MM.1S (cell line): ENCODE results near the gene ZMYND10.
A peak's percentile ranks its signal among the peaks of the same experiment; 100 is the strongest.

Source experiments
- DNase-seq: peaks from one replicate; pipeline ENCODE4 v3.0.0-alpha.2; 2015
- H2AFZ ChIP-seq: fragments of 300-600 bp; sonication (generic); 2 replicates; pipeline ENCODE4 v1.6.0; 2016; ENCODE audit warnings: antibody characterized with exemption, low read length
- H3F3A ChIP-seq: fragments of 300-600 bp; sonication (generic); 2 replicates; pipeline ENCODE4 v1.6.1; 2016; ENCODE audit warnings: mild to moderate bottlenecking, antibody characterized with exemption, low read length, moderate library complexity, mixed read lengths; ENCODE audit not compliant: insufficient read depth
- H3K27ac ChIP-seq: fragments of 300-600 bp; sonication (generic); 2 replicates; pipeline ENCODE4 v1.5.1; 2016; ENCODE audit warnings: mild to moderate bottlenecking, low read length
- H3K27me3 ChIP-seq: fragments of 300-600 bp; sonication (generic); replicated peaks from 2 replicates; pipeline ENCODE4 v1.6.0; 2016; ENCODE audit warnings: low read length; ENCODE audit not compliant: insufficient read depth
- H3K36me3 ChIP-seq: fragments of 300-600 bp; sonication (generic); replicated peaks from 2 replicates; pipeline ENCODE4 v1.6.1; 2016; ENCODE audit warnings: mild to moderate bottlenecking, low read length, mixed read lengths; ENCODE audit not compliant: insufficient read depth
- H3K4me1 ChIP-seq: fragments of 300-600 bp; sonication (generic); 2 replicates; pipeline ENCODE4 v1.6.1; 2016; ENCODE audit warnings: low read length, mixed read lengths
- H3K4me2 ChIP-seq: fragments of 300-600 bp; sonication (generic); 2 replicates; pipeline ENCODE4 v1.6.0; 2016; ENCODE audit warnings: low read depth, low read length
- H3K4me3 ChIP-seq: fragments of 300-600 bp; sonication (generic); 2 replicates; pipeline ENCODE4 v1.5.1; 2016; ENCODE audit warnings: low read length, mixed read lengths
- H3K79me2 ChIP-seq: fragments of 300-600 bp; sonication (generic); 2 replicates; pipeline ENCODE4 v1.6.1; 2016; ENCODE audit warnings: mixed run types, low read length, mixed read lengths
- H3K9ac ChIP-seq: fragments of 300-600 bp; sonication (generic); 2 replicates; pipeline ENCODE4 v1.6.1; 2016; ENCODE audit warnings: low read length, mixed read lengths
- H3K9me2 ChIP-seq: fragments of 300-600 bp; sonication (generic); replicated peaks from 2 replicates; pipeline ENCODE4 v1.6.1; 2016; ENCODE audit warnings: mild to moderate bottlenecking, low read length, mixed read lengths; ENCODE audit not compliant: insufficient read depth
- H3K9me3 ChIP-seq: fragments of 300-600 bp; sonication (generic); replicated peaks from 2 replicates; pipeline ENCODE4 v1.6.1; 2016; ENCODE audit warnings: mild to moderate bottlenecking, low read length, mixed read lengths; ENCODE audit not compliant: insufficient read depth
- H4K20me1 ChIP-seq: fragments of 300-600 bp; sonication (generic); 2 replicates; pipeline ENCODE4 v1.6.1; 2016; ENCODE audit warnings: mild to moderate bottlenecking, low read length, moderate library complexity, mixed read lengths; ENCODE audit not compliant: insufficient read depth
- CTCF ChIP-seq: fragments of 300-600 bp; sonication (generic); IDR thresholded peaks from 2 replicates; pipeline ENCODE4 v1.5.1; 2016; ENCODE audit warnings: antibody characterized with exemption, low read length, mixed read lengths
- EZH2 ChIP-seq: fragments of 300-600 bp; sonication (generic); optimal IDR thresholded peaks from 2 replicates; pipeline ENCODE3; 2017; ENCODE audit warnings: low read depth, mild to moderate bottlenecking, antibody characterized with exemption, low read length, mixed read lengths
- EZH2phosphoT487 ChIP-seq: fragments of 300-600 bp; sonication (generic); IDR thresholded peaks from 2 replicates; pipeline ENCODE4 v1.6.1; 2018; ENCODE audit warnings: antibody characterized with exemption, low read length

The ZMYND10 gene

GRCh38 chr3:50338965-50339364, 6.6 kb downstream of the ZMYND10 start:
- no peaks in the 10 kb centered on the region for H3K9me3 ChIP-seq
- H3K79me2 ChIP-seq, result peaks cover 38% of the 10 kb centered on the region
- H3K27me3 ChIP-seq, result peaks cover 10% of the 10 kb centered on the region; the same call in 1 of the 2 replicates
- H3K36me3 ChIP-seq, result no peaks in the 10 kb centered on the region
- H3K27ac ChIP-seq, result no peak overlapping the region
- peaks cover 17% of the 10 kb centered on the region for H3F3A ChIP-seq
- DNase-seq, result no peak
- TF ChIP-seq EZH2, result no peak
- TF ChIP-seq CTCF, result no peak
- TF ChIP-seq EZH2phosphoT487, result no peak
- H4K20me1 ChIP-seq, result no peaks in the 10 kb centered on the region
- no peak overlapping the region for H3K9ac ChIP-seq
- H3K4me2 ChIP-seq, result no peak overlapping the region
- no peak overlapping the region for H3K4me3 ChIP-seq
- no peaks in the 10 kb centered on the region for H3K9me2 ChIP-seq
- peaks cover 4% of the 10 kb centered on the region; the same call in 1 of the 2 replicates for H3K4me1 ChIP-seq
- H2AFZ ChIP-seq, result no peak overlapping the region

GRCh38 chr3:50337175-50337861, 8.2 kb downstream of the ZMYND10 start:
- TF ChIP-seq CTCF, result no peak
- no peak for TF ChIP-seq EZH2
- TF ChIP-seq EZH2phosphoT487, result no peak
- no peaks in the 10 kb centered on the region for H3K9me2 ChIP-seq
- H3K4me3 ChIP-seq, result peak overlapping the region; percentile 99
- H3K9ac ChIP-seq, result peak overlapping the region; percentile 97
- no peaks in the 10 kb centered on the region for H4K20me1 ChIP-seq
- H3K36me3 ChIP-seq, result no peaks in the 10 kb centered on the region
- H2AFZ ChIP-seq, result peak overlapping the region; percentile 92
- peak; percentile 99 for DNase-seq
- H3K4me1 ChIP-seq, result peaks cover 4% of the 10 kb centered on the region; the same call in 1 of the 2 replicates
- H3K9me3 ChIP-seq, result no peaks in the 10 kb centered on the region
- H3K79me2 ChIP-seq, result peaks cover 54% of the 10 kb centered on the region
- peak overlapping the region; percentile 86 for H3K27ac ChIP-seq
- H3K4me2 ChIP-seq, result peak overlapping the region; percentile 98
- H3K27me3 ChIP-seq, result peaks cover 10% of the 10 kb centered on the region; the same call in 1 of the 2 replicates
- peaks cover 17% of the 10 kb centered on the region for H3F3A ChIP-seq

GRCh38 chr3:50336452-50337174, 8.9 kb downstream of the ZMYND10 start:
- Histone ChIP-seq H3K27me3 (peaks cover 10% of the 10 kb centered on the region; the same call in 1 of the 2 replicates), H3K79me2 (peaks cover 61% of the 10 kb centered on the region), H2AFZ (peak overlapping the region; percentile 81), H3K4me1 (peaks cover 4% of the 10 kb centered on the region; the same call in 1 of the 2 replicates), H3F3A (peaks cover 17% of the 10 kb centered on the region), H3K4me2 (peak overlapping the region; percentile 98), H3K27ac (peak overlapping the region; percentile 86), H3K9me3 (no peaks in the 10 kb centered on the region), H3K4me3 (peak overlapping the region; percentile 99), H4K20me1 (no peaks in the 10 kb centered on the region), H3K9me2 (no peaks in the 10 kb centered on the region), H3K9ac (peak overlapping the region; percentile 97), H3K36me3 (peaks cover 4% of the 10 kb centered on the region; the same call in 1 of the 2 replicates)
- TF ChIP-seq EZH2phosphoT487 (no peak), CTCF (no peak), EZH2 (no peak)
- DNase-seq, result no peak
